Upper lobe of right lung (tissue), 1 donor: ENCODE data around the gene NPAS3. TPM values are rescaled to one million over a fixed set of nuclear protein-coding genes. Genes with fewer than 3 reads are reported as not detected.
A peak's percentile ranks its signal among the peaks of the same experiment; 100 is the strongest.

Experiments
- ATAC-seq: fragments of 200-7000 bp; cut with Tn5 transposase; one replicate; pipeline ENCODE4 v1.9.1; 2020; ENCODE audit warnings: mild to moderate bottlenecking, moderate library complexity
- DNase-seq: peaks from one replicate; pipeline ENCODE4 v3.0.0-alpha.2; 2020
- H3K27ac ChIP-seq: fragments of 200-600 bp; one replicate; pipeline ENCODE4 v1.8.0; 2022
- H3K27me3 ChIP-seq: fragments of 200-600 bp; one replicate; pipeline ENCODE4 v1.8.0; 2022; ENCODE audit warnings: mild to moderate bottlenecking
- H3K36me3 ChIP-seq: fragments of 200-600 bp; one replicate; pipeline ENCODE4 v1.8.0; 2022
- H3K4me1 ChIP-seq: fragments of 200-600 bp; one replicate; pipeline ENCODE4 v1.8.0; 2022
- H3K4me3 ChIP-seq: fragments of 200-600 bp; one replicate; pipeline ENCODE4 v1.8.0; 2022; ENCODE audit warnings: mild to moderate bottlenecking
- H3K9me3 ChIP-seq: fragments of 200-600 bp; one replicate; pipeline ENCODE4 v1.8.0; 2022
- CTCF ChIP-seq: fragments of 200-600 bp; IDR thresholded peaks from one replicate; pipeline ENCODE4 v1.8.0; 2022; ENCODE audit warnings: antibody characterized with exemption
- intact Hi-C: fragments of 100-400 bp; cut with DNase I; formaldehyde crosslinking; loops from one replicate; pipeline ENCODE4 v1.11.0; 2022
- total RNA-seq: library from RNA; stranded (reverse); fragmentation: NEBNext Ultra II Directional; extraction: Animal tissue kit (Norgen Biotek cat#: 25700); gene quantifications from one replicate; pipeline ENCODE4 v1.2.1, GENCODE V29; 2021
- donor health status: DM: no; HTN: yes; CAD: no; lungs with severe emphysema.

Gene NPAS3
- total RNA-seq, 1 donor from 2014 or later = 1.2 TPM

- Histone ChIP-seq H3K4me3 (no peak overlapping the region), H3K27me3 (no peaks in the 10 kb centered on the region), H3K9me3 (no peaks in the 10 kb centered on the region), H3K4me1 (no peaks in the 10 kb centered on the region), H3K27ac (no peak overlapping the region), H3K36me3 (no peaks in the 10 kb centered on the region)
- TF ChIP-seq CTCF = no peak
- ATAC-seq (no peak), DNase-seq (no peak)
- intact Hi-C loops = no loop called here
These were observed 455.3 kb downstream of the NPAS3 start for GRCh38 chr14:33393895-33394368.

GRCh38 chr14:33401311-33401710 is 462.6 kb downstream of the NPAS3 start:
- no peak for TF ChIP-seq CTCF
- H3K9me3 ChIP-seq = no peaks in the 10 kb centered on the region
- ATAC-seq (no peak), DNase-seq (no peak)
- H3K27ac ChIP-seq = no peak overlapping the region
- no peaks in the 10 kb centered on the region for H3K27me3 ChIP-seq
- intact Hi-C loops = no loop called here
- no peak overlapping the region for H3K4me3 ChIP-seq
- no peaks in the 10 kb centered on the region for H3K36me3 ChIP-seq
- no peaks in the 10 kb centered on the region for H3K4me1 ChIP-seq

- Histone ChIP-seq H3K4me3 (no peak overlapping the region), H3K9me3 (no peaks in the 10 kb centered on the region), H3K27me3 (no peaks in the 10 kb centered on the region), H3K4me1 (no peaks in the 10 kb centered on the region), H3K27ac (no peak overlapping the region), H3K36me3 (no peaks in the 10 kb centered on the region)
- intact Hi-C loops = no loop called here
- DNase-seq (peak; percentile 71), ATAC-seq (peak; percentile 68)
- TF ChIP-seq CTCF = no peak
These were observed 463.9 kb downstream of the NPAS3 start for GRCh38 chr14:33402604-33403003.

GRCh38 chr14:33404054-33404453 is 465.4 kb downstream of the NPAS3 start:
- ATAC-seq = peak; percentile 92
- peak overlapping the region; percentile 67 for H3K27ac ChIP-seq

GRCh38 chr14:33404964-33405574 is 466.4 kb downstream of the NPAS3 start:
- intact Hi-C loops = no loop called here
- no peak for DNase-seq
- no peaks in the 10 kb centered on the region for H3K36me3 ChIP-seq
- H3K4me3 ChIP-seq = no peak overlapping the region
- no peaks in the 10 kb centered on the region for H3K27me3 ChIP-seq
- no peak overlapping the region for H3K27ac ChIP-seq
- no peak for TF ChIP-seq CTCF
- no peaks in the 10 kb centered on the region for H3K4me1 ChIP-seq
- no peaks in the 10 kb centered on the region for H3K9me3 ChIP-seq
- ATAC-seq = no peak

More at GRCh38 chr14:33404054-33404453, 465.4 kb downstream of the NPAS3 start:
- no peaks in the 10 kb centered on the region for H3K4me1 ChIP-seq
- no peaks in the 10 kb centered on the region for H3K27me3 ChIP-seq
- no peak overlapping the region for H3K4me3 ChIP-seq
- intact Hi-C loops = no loop called here
- H3K9me3 ChIP-seq = no peaks in the 10 kb centered on the region
- DNase-seq = no peak
- no peak for TF ChIP-seq CTCF
- no peaks in the 10 kb centered on the region for H3K36me3 ChIP-seq

GRCh38 chr14:33406766-33407165 is 468.1 kb downstream of the NPAS3 start:
- no peak for TF ChIP-seq CTCF
- Histone ChIP-seq H3K4me1 (no peaks in the 10 kb centered on the region), H3K27ac (no peak overlapping the region), H3K27me3 (no peaks in the 10 kb centered on the region), H3K9me3 (no peaks in the 10 kb centered on the region), H3K4me3 (no peak overlapping the region), H3K36me3 (no peaks in the 10 kb centered on the region)
- intact Hi-C loops = no loop called here
- no peak for DNase-seq
- ATAC-seq = no peak
